GM18517 (cell line): ENCODE results near the gene BCL2L15.

ENCODE experiments used
- ATAC-seq: cut with Tn5 transposase; IDR thresholded peaks from one replicate; pipeline ENCODE4 v1.9.1; 2021; ENCODE audit warnings: mild to moderate bottlenecking, moderate library complexity; ENCODE audit not compliant: unreplicated experiment

The BCL2L15 gene

GRCh38 chr1:113887402-113888175 lies at the start of gene BCL2L15:
Gene BCL2L15, minus strand, starts transcription at chr1:113887581. Its CDS starts 206 bp downstream, at chr1:113887375.
- ATAC-seq: no peak

DNA sequence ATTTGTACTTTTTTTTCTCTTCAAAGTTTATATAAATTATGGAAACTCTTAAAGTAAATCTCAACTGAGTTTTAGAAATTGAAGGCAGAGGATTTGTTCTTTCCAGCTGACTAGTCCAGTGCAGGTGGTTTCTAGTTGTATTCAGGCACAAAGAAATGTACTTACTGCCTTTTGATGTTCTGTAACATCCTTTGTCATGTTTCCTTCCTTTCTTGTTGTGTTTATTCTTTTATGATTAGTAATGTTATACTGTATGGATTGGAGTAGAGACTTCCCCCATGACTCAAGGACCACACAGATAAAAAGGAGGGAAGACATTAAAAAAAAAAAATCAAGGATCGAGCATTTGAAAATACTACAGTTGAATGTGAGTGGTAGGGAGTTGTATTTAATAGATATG lies 49.8 kb upstream of the BCL2L15 start:
- no peak for ATAC-seq

- ATAC-seq: no peak
These were observed 48.6 kb upstream of the BCL2L15 start for GRCh38 chr1:113935970-113936369.

- no peak for ATAC-seq
These were observed 47.8 kb upstream of the BCL2L15 start for GRCh38 chr1:113935176-113935575.

DNA sequence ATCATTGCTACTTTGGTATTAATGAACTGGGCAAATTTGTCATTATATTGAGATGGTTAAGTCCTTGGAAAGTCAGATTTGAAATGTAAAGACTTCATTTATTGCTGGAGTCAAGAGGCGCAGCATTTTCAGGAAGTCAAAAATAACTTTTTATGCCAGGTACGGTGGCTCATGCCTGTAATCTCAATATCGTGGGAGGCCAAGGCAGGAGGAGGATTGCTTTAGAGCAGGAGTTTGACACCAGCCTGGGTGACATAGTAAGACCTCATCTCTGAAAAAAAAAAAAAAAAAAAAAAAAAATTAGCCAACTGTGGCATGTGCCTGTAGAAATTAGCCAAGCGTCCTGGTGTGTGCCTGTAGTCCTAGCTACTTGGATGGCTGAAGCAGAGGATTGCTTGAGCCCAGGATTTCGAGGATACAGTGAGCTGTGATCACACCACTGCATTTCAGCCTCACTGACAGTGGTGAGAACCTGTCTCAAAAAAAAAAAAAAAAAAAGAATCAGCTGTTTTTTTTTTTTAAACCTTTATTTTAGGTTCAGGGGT lies 47.2 kb upstream of the BCL2L15 start:
- no peak for ATAC-seq

DNA sequence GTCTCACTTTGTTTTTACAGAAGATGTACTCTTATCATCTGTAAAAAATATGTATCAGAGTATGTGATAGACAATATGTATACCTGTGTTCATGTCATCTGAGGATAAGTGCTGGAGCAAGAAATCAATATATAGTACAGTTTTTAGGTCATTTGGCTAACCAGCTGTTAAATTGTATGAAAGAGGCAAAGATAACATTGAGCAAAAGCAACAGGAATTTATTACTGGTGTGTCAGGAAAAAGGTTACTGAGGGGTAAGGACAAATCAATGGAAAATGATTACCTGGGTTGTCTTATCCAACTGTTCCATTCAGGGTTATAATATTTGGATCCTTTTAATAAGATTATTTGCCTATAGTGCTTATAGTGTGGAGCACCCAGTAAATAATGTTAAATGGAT lies 46.6 kb upstream of the BCL2L15 start:
- ATAC-seq: no peak

DNA sequence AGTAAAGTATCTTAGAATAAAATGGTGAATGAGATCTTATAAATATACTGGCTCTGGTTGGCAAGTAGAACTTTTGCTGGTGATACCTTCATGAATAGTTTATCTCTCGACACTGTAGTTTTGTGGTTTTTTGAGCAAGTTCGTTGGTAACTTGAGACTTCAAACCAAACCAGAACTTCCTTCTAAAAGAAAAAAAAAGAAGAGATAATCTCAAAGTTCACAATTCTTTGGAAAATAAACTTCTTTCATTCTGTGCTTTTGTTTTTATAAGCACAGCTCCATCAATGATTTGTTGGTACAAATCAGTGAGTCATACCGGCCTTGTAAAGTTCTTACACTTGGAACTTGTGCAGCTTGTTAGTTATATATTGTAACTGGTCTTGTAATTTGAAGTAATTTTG lies 44.1 kb upstream of the BCL2L15 start:
- ATAC-seq: no peak

- ATAC-seq: peak; percentile 19
These were observed 43.2 kb upstream of the BCL2L15 start for GRCh38 chr1:113930499-113931161.

GRCh38 chr1:113929750-113930498 lies 42.5 kb upstream of the BCL2L15 start:
- ATAC-seq: peak; percentile 32

- ATAC-seq: peak; percentile 78
These were observed 41.8 kb upstream of the BCL2L15 start, which contains the start of gene HIPK1 for GRCh38 chr1:113928941-113929749. Gene HIPK1, plus strand, starts transcription at chr1:113929324.

- no peak for ATAC-seq
These were observed 41.0 kb upstream of the BCL2L15 start for GRCh38 chr1:113928187-113928930.

GRCh38 chr1:113924473-113924872 lies 37.1 kb upstream of the BCL2L15 start:
- no peak for ATAC-seq

DNA sequence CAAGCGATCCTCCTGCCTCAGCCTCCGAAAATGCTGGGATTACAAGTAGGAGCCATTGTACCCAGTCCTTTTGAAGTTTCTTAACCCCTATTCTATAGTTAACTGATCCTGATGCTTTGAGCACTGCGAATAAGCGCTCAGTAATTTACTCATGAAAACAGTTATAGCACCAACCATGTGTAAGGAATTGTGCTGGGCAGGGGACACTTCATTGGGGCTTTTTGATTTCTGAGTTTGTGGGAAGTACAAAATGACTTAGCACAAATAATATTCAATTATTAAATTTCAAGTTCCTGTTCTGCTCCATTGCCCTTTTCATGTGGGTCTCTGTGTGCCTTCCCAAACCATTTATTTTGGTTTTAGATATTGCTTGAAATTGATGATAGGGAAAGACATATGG lies 35.6 kb upstream of the BCL2L15 start:
- ATAC-seq: no peak

DNA sequence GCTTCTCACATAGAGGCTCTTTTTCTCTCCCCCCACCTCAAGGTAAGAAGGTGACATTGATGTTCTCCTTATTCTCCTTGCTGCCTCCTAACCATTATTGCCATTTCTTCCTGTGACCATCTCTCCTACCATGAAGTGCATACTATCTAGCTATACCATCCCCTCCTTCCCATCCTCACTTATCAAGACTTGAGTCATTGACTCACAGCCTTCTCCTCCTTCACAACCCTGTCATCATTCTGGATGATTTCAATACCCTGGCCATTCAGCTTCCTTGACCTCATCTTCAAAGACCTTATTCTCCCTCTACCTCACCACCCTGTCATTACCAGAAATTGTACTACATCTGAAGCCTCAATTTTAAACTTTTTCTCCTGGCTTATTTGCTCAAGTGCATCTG lies 30.9 kb upstream of the BCL2L15 start:
- no peak for ATAC-seq

DNA sequence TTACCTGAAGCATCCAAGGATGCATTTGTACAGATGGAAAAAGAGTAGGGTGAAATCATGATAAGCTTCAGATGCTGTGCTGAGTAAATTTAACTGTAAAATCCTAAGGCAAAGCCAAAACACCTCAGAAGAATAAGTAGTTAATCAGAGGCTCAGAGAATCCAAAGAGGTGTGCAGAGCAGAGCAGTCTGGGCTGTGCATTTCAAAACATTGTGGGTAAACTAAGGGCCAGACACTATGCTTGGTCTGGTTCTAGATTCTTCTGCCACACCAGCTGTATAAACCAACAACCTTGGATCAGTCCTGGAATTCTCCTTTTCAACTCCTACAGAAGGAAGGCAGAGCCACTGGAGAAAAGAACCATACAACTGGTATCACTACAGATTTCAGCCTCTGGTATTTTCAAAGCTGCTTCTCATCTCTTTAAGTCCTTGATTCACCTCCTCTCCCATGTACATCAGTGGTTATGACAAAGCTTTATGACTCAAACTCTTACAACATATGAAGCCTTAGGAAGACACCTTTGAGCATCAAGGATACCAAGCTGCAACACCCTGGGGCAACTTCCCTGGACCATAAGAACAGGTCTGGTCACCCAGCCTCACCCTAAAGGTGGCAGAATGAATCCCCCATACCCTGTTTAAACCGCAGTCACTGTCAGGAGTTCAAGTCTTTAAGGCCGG lies 30.2 kb upstream of the BCL2L15 start:
- no peak for ATAC-seq

- no peak for ATAC-seq
These were observed 29.6 kb upstream of the BCL2L15 start for GRCh38 chr1:113916974-113917373.

- no peak for ATAC-seq
These were observed 26.7 kb upstream of the BCL2L15 start for GRCh38 chr1:113913887-113914664.

GRCh38 chr1:113913312-113913668 lies 25.9 kb upstream of the BCL2L15 start:
- no peak for ATAC-seq
